KMS-11 (cell line): ENCODE measurements around the gene AKR7A2.

ENCODE experiments used
- H2AFZ ChIP-seq: fragments of 200-600 bp; sonication (generic); 2 replicates; pipeline ENCODE4 v1.6.1; 2016; ENCODE audit warnings: antibody characterized with exemption, mixed run types, low read depth
- H3K27ac ChIP-seq: fragments of 200-600 bp; sonication (generic); 2 replicates; pipeline ENCODE4 v1.6.1; 2016; ENCODE audit warnings: mild to moderate bottlenecking, mixed run types
- H3K27me3 ChIP-seq: fragments of 200-600 bp; sonication (generic); 2 replicates; pipeline ENCODE4 v1.6.1; 2017; ENCODE audit warnings: mild to moderate bottlenecking, low read depth, mixed run types, moderate library complexity; ENCODE audit not compliant: insufficient read depth
- H3K36me3 ChIP-seq: fragments of 200-600 bp; sonication (generic); 2 replicates; pipeline ENCODE4 v1.6.1; 2017; ENCODE audit warnings: mild to moderate bottlenecking, mixed run types; ENCODE audit not compliant: insufficient read depth
- H3K4me1 ChIP-seq: fragments of 200-600 bp; sonication (generic); 2 replicates; pipeline ENCODE4 v1.6.1; 2016; ENCODE audit warnings: mild to moderate bottlenecking, low read depth, mixed run types; ENCODE audit not compliant: poor library complexity, severe bottlenecking
- H3K4me2 ChIP-seq: fragments of 200-600 bp; sonication (generic); 2 replicates; pipeline ENCODE4 v1.7.0; 2016; ENCODE audit warnings: mild to moderate bottlenecking, mixed run types
- H3K4me3 ChIP-seq: fragments of 200-600 bp; sonication (generic); IDR thresholded peaks from 2 replicates; pipeline ENCODE4 v1.6.1; 2017; ENCODE audit warnings: low read depth, low read length, mixed read lengths; ENCODE audit not compliant: insufficient read depth
- H3K79me2 ChIP-seq: fragments of 200-600 bp; sonication (generic); 2 replicates; pipeline ENCODE4 v1.6.1; 2016; ENCODE audit warnings: low read depth, mixed run types; ENCODE audit not compliant: insufficient read depth
- H3K9ac ChIP-seq: fragments of 200-600 bp; sonication (generic); 2 replicates; pipeline ENCODE4 v1.6.1; 2016; ENCODE audit warnings: mild to moderate bottlenecking, mixed run types
- H4K20me1 ChIP-seq: fragments of 200-600 bp; sonication (generic); 2 replicates; pipeline ENCODE4 v1.6.1; 2016; ENCODE audit warnings: mild to moderate bottlenecking, mixed run types; ENCODE audit not compliant: insufficient read depth
- TF ChIP-seq, protein P1 (sequence below): fragments of 200-600 bp; sonication (generic); conservative IDR thresholded peaks from 2 replicates; pipeline ENCODE4 v1.6.1; 2017; ENCODE audit warnings: low read depth, mild to moderate bottlenecking, antibody characterized with exemption, low read length, moderate library complexity, mixed read lengths

AKR7A2 gene

DNA sequence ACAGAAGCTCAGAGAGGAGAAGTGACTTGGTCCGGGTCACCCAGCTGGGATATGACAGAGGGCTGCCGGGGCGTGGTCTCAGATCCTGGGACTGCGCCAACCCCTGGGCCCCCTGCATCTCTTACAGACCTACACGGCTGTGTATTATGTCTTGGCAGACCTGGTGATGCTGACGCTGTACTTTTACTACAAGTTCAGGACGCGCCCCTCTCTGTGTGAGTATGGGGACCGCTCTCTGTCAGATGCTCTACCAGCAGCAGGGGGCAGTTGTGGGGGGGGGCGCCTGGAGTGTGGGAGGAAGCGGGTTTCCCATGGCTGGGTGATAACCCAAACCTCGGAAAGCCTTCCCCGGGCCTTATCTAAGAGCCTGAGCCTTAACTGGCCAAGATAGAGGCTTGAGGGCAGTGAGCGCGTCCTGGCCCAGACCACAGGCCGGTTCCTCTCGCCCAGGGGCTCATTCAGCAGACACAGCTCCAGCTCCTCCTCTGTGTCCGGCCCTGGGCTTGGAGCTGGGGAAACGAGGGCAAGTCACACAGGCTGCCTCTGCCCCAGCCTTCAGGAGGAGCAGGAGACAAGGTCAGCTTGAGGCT lies 13.5 kb upstream of the AKR7A2 start:
- Histone ChIP-seq H3K36me3 (no peaks in the 10 kb centered on the region), H4K20me1 (no peaks in the 10 kb centered on the region), H3K4me2 (no peak overlapping the region), H3K4me3 (no peak overlapping the region), H3K27me3 (no peaks in the 10 kb centered on the region), H2AFZ (no peak overlapping the region), H3K4me1 (no peaks in the 10 kb centered on the region), H3K27ac (no peak overlapping the region), H3K9ac (no peak overlapping the region), H3K79me2 (no peaks in the 10 kb centered on the region)
- TF ChIP-seq, protein P1, sequence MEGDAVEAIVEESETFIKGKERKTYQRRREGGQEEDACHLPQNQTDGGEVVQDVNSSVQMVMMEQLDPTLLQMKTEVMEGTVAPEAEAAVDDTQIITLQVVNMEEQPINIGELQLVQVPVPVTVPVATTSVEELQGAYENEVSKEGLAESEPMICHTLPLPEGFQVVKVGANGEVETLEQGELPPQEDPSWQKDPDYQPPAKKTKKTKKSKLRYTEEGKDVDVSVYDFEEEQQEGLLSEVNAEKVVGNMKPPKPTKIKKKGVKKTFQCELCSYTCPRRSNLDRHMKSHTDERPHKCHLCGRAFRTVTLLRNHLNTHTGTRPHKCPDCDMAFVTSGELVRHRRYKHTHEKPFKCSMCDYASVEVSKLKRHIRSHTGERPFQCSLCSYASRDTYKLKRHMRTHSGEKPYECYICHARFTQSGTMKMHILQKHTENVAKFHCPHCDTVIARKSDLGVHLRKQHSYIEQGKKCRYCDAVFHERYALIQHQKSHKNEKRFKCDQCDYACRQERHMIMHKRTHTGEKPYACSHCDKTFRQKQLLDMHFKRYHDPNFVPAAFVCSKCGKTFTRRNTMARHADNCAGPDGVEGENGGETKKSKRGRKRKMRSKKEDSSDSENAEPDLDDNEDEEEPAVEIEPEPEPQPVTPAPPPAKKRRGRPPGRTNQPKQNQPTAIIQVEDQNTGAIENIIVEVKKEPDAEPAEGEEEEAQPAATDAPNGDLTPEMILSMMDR: no peak

DNA sequence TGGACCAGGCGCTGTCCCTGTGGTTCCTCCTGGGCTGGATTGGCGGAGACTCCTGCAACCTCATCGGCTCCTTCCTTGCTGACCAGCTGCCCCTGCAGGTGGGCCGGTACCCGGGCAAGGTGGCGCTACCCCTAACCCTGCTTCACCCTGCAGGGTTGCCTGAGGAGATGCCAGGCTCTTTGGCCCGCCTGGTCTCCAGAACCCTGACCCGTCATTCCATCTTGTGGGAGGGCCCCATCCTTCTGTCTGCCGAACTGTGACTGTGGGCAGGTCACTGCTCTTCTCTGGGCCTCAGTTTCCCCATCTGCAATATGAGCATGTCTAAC lies 12.7 kb upstream of the AKR7A2 start:
- Histone ChIP-seq H3K36me3 (no peaks in the 10 kb centered on the region), H3K4me2 (no peak overlapping the region), H3K27ac (no peak overlapping the region), H3K4me3 (no peak overlapping the region), H3K79me2 (no peaks in the 10 kb centered on the region), H2AFZ (no peak overlapping the region), H3K4me1 (no peaks in the 10 kb centered on the region), H4K20me1 (no peaks in the 10 kb centered on the region), H3K27me3 (no peaks in the 10 kb centered on the region), H3K9ac (no peak overlapping the region)
- TF ChIP-seq, protein P1: no peak

DNA sequence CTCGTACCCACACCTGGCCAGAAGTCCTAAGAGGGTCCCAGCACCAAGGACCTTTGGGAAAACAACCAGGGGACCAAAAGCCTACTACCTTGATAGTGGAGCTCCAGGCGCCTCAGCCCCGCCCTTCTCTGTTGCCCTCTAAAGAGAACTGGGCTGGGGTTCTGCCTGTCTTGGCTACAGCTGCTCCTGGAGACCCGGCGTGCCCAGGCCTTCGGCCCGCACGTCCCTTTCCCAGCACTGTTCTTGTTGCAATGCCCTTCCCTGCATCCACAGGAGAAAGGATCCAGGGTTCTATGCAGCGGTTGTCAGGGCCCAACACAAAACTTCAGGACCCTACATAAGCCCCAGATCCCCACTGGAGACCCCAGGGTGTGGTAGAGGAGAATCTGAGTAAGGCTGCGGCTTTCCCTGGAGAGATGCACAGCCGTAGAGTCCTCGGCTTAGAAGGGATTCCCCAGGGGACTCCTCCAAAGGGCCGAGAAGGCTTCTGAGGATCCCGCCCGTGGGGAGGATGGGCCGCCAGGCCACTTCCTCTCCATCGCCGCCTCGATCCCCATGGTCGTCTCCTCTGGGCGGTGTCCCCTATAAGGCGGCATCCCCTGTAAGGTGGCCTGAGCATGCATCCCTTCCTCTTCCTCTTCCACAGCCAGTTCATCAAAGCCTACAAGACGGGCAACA lies 12.2 kb upstream of the AKR7A2 start:
- H3K79me2 ChIP-seq: no peaks in the 10 kb centered on the region
- H3K4me3 ChIP-seq: no peak overlapping the region
- no peaks in the 10 kb centered on the region for H3K27me3 ChIP-seq
- H3K36me3 ChIP-seq: no peaks in the 10 kb centered on the region
- H4K20me1 ChIP-seq: no peaks in the 10 kb centered on the region
- H3K27ac ChIP-seq: no peak overlapping the region
- H3K4me2 ChIP-seq: no peak overlapping the region
- TF ChIP-seq, protein P1: no peak
- no peak overlapping the region for H3K9ac ChIP-seq
- H2AFZ ChIP-seq: no peak overlapping the region
- no peaks in the 10 kb centered on the region for H3K4me1 ChIP-seq

DNA sequence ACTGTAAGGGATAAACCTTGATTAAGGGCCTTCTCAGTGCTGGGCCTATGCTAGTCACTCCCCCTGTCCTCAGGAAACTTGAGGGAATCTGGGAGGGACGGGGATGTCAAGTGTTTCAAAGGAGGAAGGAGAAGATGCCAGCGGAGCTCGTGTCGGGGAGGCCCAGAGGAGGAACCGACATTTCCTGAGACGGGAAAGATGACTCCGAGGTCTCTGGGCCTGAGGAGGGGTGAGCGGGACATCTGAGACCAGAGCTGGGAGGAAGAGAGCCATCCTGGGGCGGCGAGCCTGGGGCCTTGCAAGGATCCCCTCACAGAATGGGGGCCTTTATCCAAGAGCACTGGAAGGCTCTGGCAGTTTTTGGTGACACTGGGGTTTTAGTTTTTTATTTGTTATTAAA lies 10.5 kb upstream of the AKR7A2 start:
- TF ChIP-seq, protein P1: no peak
- no peaks in the 10 kb centered on the region for H3K79me2 ChIP-seq
- no peak overlapping the region for H2AFZ ChIP-seq
- H3K36me3 ChIP-seq: no peaks in the 10 kb centered on the region
- H3K4me2 ChIP-seq: no peak overlapping the region
- no peaks in the 10 kb centered on the region for H3K27me3 ChIP-seq
- no peaks in the 10 kb centered on the region for H4K20me1 ChIP-seq
- no peak overlapping the region for H3K4me3 ChIP-seq
- H3K4me1 ChIP-seq: no peaks in the 10 kb centered on the region
- no peak overlapping the region for H3K27ac ChIP-seq
- no peak overlapping the region for H3K9ac ChIP-seq
